ENCODE data around the gene METTL18.

The METTL18 gene

DNA sequence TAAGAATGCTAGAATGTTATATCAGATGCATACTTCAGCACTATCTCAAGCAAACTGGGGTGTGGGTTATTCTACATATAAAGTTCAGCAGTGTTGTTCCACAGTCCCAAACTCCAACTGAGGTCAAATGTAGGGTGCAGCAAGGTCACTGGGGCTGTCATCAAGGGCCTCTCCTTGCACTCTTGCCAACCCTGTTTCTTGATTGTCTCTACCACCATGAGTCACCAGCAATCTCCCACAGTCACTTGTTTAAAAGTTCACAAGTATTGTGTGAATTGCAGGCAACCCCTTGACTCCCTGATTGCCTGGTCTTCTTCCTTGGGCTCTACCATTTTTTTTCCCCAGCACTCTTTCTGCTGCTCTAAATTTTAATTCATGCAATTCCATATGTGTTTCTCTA is 10.6 kb downstream of the METTL18 start:
- DNase-seq = no peak

- no peak for DNase-seq
These were observed 12.1 kb downstream of the METTL18 start for GRCh38 chr1:169782596-169782995.

GRCh38 chr1:169779970-169780369 is 14.7 kb downstream of the METTL18 start:
- no peak for DNase-seq

DNA sequence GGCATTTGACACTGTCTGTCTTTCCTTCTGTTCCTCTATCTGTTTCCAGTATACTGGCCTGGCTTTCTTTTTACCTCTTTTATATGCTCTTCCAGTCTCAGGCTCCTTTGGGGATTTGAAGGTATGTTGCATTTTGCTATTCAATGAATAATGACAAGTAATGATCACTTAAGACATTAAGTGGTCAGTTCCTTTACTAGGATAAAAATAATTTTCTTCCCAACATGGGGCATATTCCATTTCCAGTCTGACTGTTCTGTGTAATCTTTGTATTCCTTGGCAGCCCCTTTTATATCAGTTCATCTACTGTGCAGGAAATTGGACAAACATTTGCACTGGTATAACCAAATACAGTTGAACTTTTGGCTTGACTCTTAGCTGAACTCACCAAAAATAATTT is 15.6 kb downstream of the METTL18 start:
- no peak for DNase-seq

DNA sequence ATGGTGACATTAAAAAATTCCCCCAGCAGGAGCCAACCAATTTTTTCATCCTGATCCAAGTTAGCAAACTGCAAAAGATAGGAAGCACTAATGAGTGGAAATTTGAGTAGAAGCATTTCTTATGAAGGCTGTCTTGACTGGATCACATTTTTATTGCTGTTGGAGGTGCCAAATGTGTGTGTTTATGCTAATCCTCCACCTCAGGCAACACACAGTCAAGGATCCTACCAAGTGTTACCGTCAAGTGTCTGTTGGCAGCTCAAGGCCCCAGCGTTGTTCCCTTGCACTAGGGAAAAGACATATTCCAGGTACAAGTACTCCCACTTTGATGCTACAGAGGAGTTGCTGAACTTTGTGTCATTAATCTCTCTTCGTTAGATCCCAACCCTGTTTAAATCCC is 18.3 kb downstream of the METTL18 start:
- DNase-seq = no peak

DNA sequence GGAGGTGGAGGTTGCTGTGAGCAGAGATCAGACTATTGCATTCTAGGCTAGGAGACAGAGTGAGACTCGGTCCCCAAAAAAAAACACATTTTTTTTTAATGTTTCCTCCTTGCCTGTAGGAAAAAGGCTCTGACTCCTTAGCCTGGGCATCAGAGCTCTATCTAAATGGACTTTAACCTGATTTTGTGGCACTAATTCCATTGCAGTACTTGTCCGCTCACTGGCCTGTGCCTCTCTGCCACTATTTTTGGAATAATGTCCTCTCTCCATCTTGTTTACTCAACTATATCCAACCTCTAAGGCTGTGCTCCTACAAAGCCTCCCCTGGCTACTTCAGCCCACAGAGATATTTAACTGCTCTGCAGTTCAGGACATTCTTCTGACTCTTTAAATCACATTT is 26.5 kb downstream of the METTL18 start:
- DNase-seq = no peak

- no peak for DNase-seq
These were observed 29.0 kb downstream of the METTL18 start for GRCh38 chr1:169765580-169766331.

DNA sequence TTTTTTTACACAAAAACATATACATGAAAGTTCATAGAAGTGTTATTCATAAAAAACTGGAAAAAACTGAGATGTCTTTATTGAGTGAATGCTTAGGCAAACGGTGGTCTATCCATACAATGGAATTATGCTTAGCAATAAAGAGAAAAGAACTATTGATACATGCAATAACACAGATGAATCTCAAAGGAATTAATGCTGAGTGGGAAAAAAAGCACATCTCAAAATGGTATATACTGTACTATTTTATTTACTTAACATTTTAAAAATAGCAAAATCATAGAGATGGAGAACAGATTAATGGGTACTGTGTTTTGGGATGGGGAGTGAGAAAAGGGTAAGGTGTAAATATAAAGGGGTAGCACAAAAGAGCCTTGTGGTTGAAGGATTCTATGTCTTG is 29.8 kb downstream of the METTL18 start:
- no peak for DNase-seq

- no peak for DNase-seq
These were observed 32.0 kb downstream of the METTL18 start for GRCh38 chr1:169762699-169763098.

DNA sequence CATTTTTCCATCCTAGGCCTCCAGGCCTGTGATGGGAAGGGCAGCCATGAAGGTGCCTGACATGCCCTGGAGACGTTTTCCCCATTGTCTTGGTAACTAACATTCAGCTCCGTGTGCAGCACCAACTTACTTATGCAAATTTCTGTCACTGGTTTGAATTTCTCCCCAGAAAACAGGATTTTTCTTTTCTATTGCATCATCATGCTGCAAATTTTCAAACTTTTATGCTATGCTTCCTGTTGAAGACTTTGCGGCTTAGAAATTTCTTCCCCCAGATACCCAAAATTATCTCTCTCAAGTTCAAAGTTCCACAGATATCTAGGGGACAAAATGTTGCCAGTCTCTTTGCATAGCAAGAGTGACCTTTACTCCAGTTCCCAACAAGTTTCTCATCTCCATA is 35.7 kb downstream of the METTL18 start:
- DNase-seq = no peak

GRCh38 chr1:169753549-169753948 is 41.2 kb downstream of the METTL18 start:
- DNase-seq = no peak

- no peak for DNase-seq
These were observed 44.7 kb downstream of the METTL18 start for GRCh38 chr1:169750041-169750440.

DNA sequence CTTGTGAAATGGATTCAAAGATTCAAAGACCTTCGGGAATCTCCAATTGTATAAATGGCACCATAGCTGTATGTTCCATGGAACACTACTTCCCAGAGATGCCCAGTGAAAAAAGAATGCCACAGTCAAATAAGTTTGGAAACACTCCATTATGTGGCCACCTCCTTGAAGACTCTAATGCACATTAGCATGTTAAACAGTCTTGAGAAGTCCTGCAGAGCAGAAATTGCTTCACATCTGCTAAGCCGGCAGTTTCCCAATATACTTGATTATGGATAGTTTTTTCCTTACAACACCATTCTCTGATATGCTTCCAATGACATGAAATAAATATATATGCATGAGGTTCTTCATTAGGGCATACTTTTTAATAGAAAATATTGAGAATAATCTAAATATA is 48.2 kb downstream of the METTL18 start:
- DNase-seq = no peak

GRCh38 chr1:169745015-169745861 is 49.5 kb downstream of the METTL18 start:
- no peak for DNase-seq
